NCI-H1105 (cell line): Measurements from ENCODE around the gene DLG5.

Source experiments
- DNase-seq: peaks from one replicate; lab custom pipeline; 2025; lab: John Stamatoyannopoulos, UW

Gene DLG5

DNA sequence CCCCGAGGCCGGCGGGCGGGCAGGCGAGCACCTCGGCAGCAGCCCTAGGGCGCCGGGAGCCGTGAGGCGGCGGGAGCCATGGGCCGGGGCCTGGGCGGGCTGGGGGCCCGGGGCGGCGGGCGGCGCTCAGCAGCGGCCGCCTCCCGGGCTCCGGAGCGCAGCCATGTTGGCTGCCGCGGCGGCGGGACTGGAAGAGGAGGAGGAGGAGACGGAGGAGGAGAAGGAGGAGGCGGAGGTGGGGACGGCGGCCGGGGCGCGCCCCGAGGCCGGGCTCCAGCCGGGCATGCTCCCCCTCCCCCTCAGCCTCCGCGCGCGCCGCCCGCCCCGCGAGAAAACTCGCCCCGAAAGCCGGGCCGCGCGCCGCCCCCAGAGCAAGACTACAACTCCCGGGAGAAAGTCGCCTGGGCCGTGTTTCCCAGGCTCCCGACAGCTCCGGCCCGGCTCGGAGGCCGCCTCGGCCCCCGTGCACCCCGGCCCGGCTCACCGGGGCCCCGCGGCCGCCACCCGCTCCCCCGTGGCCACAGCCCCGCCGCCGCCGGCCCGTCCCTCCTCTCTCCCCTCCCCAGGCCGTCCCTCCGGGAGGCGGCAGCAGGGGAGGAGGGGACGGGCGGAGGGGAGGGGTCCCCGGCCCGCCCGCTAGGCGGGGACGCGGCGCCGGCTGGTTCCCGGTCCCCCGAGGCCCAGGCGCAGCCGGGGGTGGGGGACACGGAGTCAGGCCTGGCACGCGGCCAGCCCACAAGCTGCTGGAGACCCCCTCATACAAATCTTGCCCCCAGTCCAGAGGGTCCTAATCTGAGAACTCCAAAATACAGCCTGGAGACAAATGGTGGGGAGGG, at the start of gene DLG5:
Gene DLG5 (minus strand): TSS at position 190 of the 836 bp plus-strand sequence. CDS start 235 bp downstream, outside the sequence.
- DNase-seq = no peak

GRCh38 chr10:77975086-77975666, 48.6 kb upstream of the DLG5 start:
- no peak for DNase-seq

- DNase-seq = no peak
Measured at GRCh38 chr10:77974396-77975074, 48.0 kb upstream of the DLG5 start.

DNA sequence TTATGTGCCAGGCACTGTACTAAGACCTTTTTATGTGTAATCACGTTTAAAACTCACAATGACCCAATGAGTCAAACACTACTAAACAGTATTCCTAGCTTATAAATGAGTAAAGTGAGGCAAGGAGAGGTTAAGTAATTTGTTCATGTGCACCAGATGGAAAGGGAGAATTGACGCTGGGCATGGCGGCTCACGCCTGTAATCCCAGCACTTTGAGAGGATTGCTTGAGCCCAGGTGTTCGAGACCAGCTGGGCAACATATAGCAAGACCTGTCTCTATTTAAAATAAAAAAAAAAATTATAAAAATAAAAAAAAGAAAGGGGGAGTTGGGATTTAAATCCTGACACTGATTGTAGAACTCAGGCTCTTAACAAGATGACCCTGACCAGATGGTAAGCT, 46.7 kb upstream of the DLG5 start:
- no peak for DNase-seq

DNA sequence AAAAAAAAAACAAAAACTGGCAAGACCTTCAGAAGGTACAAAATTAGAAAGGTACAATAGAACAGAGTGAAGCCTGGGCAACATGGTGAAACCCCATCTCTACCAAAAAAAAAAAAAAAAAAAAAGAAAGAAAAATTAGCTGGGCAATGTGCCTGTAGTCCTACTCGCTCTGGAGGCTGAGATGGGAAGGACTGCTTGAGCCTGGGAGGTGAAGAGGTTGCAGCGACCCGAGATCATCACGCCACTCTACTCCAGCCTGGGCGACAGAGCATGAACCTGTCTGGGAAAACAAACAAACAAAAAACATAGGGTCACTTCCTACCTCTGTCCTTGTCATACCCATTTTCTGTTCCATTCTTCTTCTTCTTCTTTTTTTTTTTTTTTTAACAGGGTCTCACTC, 45.6 kb upstream of the DLG5 start:
- DNase-seq = no peak

- no peak for DNase-seq
Measured at GRCh38 chr10:77971804-77972144, 45.2 kb upstream of the DLG5 start.

DNA sequence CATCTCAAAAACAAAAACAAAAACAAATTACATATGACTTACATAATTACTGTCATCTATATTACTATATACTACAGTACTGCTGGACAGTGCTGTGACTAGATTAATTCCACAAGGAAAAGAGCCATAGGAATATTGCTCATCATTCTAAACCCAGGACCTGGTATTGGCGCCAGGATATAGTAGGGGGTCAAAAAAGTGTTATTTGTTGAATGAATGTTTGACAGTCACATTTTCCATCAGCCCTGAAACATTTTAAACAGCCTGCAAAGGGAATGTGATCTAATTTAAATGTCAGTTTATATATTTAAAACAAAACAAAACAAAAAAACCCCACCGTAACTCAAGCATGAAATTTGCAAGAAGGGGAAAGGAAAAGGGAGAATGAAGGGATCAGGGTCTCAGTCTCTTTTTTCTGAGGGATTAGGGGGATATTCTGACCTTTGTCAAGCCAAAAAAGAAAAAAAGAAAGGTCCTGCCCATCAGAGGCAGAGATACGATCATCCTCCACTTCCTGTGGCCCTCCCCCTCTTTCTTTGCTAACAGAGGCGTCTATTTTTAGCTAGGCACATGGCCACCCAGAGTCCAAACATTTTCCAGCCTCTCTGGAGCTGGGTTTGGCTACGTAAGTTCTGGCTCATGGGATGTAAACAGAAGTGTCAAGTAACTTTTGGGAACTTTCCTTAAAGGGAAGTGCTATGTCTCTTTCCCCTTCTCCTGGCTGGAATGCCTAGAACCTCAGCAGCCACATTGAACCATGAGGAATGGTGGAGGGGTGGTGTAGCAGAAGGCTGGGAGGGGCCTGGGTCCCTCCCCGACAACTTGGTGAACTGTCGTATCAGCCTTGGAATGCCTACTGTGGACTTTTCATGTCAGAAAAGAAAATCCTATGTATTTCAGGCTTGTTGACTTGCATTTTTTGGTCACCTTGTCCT, 44.6 kb upstream of the DLG5 start:
- no peak for DNase-seq

- no peak for DNase-seq
Measured at GRCh38 chr10:77969114-77969513, 42.6 kb upstream of the DLG5 start.

GRCh38 chr10:77967611-77968022, 41.1 kb upstream of the DLG5 start:
- no peak for DNase-seq

- no peak for DNase-seq
Measured at GRCh38 chr10:77965294-77965693, 38.7 kb upstream of the DLG5 start.

DNA sequence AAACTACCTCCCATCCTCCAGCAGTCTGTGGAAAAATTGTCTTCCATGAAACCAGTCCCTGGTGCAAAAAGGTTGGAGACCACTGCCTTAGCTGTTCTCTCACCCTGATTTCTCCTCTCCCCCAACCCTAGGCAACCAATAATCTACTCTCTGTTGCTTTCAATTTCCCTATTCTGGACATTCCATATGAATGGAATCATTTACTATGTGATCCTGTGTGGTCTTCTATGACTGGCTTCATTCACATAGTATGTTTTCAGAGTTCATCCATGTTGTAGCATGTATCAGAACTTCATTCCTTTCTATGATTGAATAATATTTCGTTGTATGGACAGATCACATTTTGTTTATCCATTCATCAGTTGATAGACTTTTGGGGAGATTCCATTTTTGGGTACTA, 38.3 kb upstream of the DLG5 start:
- no peak for DNase-seq

- DNase-seq = no peak
Measured at GRCh38 chr10:77963901-77964300, 37.3 kb upstream of the DLG5 start.

- DNase-seq = no peak
Measured at GRCh38 chr10:77962350-77963146, 36.0 kb upstream of the DLG5 start.

DNA sequence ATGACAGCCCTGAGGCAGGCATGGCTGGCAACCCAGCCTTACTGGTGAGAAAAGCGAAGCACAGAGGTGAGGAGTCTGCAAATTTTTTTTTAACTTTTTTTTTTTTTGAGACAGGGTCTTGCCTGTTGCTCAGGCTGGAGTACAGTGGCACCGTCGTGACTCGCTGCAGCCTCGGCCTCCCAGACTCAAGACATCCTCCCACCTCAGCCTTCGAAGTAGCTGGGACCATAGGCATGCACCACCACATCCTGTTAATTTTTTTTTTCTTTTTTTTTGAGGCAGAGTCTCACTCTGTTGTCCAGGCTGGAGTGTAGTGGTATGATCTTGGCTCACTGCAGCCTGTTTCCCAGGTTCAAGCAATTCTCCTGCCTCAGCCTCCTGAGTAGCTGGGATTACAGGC, 35.1 kb upstream of the DLG5 start:
- no peak for DNase-seq

DNA sequence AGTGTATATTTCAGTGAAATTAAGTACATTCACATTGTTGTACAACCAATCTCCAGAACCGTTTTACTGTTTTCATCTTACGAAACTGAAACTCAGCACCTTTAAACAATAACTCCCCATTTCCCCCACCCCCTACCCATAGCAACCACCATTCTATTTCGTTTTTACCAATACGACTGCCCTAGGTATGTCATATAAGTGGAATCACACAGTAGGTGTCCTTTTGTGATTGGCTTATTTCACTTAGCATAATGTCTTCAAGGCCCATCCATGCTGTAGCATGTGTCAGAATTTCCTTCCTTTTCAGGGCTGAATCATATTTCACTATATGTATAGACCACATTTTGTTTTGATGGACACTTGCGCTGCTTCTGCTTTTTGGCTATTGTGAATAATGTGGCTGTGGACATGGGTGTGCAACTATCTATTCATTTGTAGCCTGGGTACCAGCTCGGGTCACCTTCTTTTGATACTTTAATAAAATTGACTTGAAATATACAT, 34.3 kb upstream of the DLG5 start:
- DNase-seq = no peak

- no peak for DNase-seq
Measured at GRCh38 chr10:77959887-77960455, 33.4 kb upstream of the DLG5 start.

DNA sequence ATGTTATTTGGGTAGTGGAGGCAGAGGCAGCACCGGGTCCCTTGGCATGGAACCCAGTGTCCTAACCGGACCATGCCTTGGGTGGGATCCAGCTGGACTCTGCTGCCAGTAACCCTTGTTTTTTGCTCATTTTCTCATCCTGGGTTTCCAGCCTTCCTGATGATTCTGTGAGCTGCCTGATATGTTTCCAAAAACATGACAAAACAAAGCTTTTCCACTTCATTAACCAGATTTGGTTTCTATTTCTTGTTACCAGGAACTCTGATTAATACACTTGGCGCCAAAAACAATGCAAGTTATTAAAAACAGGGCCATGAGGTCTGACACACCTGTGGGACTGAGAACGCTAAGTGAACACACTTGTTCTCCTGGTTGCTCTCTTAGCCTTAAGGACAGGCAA, 32.8 kb upstream of the DLG5 start:
- no peak for DNase-seq

GRCh38 chr10:77955136-77955535, 28.6 kb upstream of the DLG5 start:
- no peak for DNase-seq

GRCh38 chr10:77949167-77949566, 22.6 kb upstream of the DLG5 start:
- no peak for DNase-seq

DNA sequence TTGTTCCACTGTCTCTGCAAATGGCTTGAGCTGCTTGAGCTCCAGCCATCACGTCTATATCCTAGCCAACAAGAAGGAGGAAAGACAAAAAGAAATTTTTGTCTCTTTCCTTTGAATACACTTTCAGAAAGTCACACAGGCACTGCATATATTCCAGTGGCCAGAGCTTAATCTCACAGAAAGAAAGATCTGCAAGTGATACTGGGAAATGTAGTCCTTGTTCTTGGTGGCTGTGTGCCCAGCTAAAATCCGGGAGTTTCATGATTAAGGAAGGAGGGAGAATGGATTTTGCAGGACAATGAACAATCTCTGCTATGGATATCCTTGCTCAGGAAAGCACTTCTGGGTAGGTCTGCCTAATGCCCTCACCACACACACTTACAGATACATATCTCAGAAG, 19.5 kb upstream of the DLG5 start:
- DNase-seq = no peak

DNA sequence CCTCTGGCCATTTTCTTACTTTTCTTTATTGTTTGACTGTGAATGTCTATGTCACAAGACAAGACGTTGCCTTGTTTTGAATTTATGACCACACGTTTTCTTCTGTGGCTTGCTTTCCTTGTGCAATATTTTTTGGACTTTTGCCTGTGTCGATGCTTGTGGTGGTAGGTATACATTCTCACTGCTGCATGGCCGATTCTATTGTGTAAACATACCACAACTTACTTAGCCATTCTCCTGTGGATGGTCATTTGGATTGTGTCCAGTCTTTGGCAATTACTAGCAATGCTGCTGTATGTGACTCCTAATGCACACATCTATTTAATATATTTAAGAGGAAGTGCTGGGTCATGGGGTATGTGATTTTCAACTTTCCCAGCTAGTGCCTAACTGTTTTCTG, 18.0 kb upstream of the DLG5 start:
- DNase-seq = no peak
